ENCODE results near the gene NOTCH3. TPM values are rescaled to one million over a fixed set of nuclear protein-coding genes. Genes with fewer than 3 reads are reported as not detected.

NOTCH3 gene
- total RNA-seq, 1 donor from 2014 or later, result 58.0 TPM

DNA sequence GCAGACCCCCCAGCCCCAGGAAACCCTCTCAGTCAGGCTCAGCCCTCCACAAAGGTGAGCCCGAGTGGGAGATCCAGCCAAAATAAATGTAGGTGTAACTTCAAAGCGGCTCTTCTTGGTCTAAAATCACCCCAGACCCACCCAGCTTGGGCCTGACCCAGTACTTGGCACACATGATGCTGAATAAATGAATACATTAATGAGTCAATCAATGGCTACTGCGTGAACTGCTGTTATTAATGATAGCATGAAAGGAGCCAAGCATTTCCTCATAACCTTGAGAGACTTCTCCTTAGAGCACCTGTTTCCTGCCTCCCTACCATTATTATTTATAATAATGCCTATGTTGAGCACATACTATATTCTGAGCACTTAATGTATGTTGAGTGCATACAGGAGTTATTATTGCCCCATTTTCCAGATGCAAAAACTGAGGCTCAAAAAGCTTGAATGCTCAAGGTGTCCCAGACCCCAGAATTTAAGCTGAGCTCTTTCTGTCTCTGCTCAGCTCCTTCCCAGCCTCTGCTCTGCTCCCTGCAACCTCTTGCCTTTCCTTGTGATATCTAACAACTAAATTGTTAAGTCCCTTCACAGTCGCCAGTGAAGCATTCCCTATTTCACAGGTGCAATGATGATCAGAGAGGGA lies 4.3 kb downstream of the NOTCH3 start:
- DNase-seq (ENCODE audit: low spot score), result no peak

DNA sequence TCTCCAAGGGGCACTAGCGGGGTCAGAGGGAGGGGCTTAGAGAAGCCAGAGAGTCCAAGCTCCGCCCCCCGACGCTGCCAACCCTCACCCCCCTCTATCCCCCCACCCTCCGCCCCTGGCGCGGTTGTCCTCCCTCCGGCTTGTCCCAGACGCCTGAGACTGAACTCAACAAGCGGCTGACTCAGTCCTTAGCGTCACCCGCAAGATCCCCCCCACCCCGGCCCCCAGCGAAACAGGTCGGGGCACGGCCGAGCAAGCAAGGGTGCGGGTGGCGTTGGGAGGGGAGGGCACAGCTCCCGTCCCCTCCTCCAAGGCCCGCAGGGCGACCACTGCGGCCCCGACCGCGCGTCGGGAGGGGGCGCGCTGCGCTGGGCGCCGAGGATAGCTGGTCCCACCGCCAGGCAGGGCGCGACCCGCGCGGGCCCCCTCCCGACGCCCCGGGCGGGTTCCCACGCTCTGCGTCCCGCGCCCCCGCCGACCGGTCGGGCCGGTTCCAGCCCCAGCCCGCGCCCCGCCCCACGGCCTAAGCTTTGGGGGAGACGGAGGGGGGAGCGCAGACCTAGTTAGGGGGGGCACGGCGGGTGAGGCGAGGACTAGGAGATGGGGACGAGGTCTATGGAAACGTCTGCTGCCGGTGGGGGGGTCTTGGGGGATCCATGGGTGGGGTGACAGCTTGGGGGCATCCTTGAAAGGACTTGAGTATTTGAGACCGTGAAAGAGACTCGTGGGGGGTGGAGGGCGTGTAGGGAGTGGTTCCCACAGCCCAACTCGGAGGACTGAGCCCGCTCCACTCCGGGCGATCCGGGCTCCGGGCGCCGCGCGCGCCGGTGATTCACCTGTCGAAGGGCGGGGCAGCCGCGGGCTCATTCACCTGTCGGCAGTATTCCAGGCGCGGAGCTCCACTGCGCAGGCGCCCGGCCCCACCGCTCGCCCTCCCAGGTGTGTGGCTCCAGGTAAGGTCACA lies 5.1 kb downstream of the NOTCH3 start:
- peak; percentile 81 for DNase-seq (ENCODE audit: low spot score)

DNA sequence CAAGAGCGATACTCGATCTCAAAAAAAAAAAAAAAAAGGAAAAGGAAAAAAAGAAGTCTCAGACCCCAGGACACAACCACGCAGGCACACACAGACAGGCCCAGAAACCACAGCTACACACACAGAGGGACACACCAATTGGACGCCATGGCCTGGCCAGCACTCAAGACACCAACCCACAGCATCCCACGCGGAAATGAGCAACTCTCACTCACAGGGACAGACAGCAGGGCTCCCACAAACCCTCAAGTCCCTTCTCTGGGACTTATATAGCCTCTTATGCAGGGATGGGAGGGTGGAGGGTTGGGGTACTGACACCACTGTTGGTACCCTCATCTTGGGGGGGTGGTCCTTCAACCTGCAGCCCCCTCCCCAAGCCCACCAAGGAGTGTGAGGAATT lies 5.9 kb downstream of the NOTCH3 start:
- DNase-seq (ENCODE audit: low spot score), result no peak

DNA sequence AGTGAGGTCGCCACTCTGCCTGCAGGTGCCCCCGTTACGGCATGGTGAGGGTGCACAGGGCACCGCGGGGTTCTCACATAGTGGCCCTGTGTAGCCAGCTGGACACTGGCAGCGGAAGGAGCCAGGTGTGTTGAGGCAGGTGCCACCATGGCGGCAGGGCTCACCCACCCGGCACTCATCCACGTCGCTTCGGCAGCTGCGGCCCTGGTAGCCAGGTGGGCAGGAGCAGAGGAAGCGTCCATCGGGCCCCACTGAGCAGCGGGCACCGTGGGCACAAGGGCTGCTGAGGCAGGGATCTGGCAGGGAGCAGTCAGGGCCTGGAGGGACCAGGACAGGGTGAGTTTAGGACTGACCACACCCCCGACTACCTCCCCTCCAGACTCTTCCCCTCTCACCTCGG lies 8.8 kb downstream of the NOTCH3 start:
- DNase-seq (ENCODE audit: low spot score), result no peak

DNA sequence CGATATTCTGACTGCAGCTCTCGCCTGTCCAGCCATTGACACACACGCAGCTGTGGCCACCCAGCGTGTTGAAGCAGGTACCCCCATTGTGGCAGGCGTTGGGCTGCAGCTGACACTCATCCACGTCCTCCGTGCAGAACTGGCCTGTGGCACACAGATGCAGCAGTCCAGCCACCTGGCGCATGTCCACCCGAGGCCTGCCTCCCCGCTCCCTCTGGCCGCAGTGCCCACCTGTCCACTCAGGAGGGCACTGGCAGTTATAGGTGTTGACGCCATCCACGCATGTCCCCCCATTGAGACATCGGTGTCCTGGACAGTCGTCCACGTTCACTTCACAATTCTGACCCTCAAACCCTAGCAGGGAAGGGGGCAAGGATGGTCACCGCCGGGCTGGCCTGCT lies 9.3 kb downstream of the NOTCH3 start:
- no peak for DNase-seq (ENCODE audit: low spot score)

DNA sequence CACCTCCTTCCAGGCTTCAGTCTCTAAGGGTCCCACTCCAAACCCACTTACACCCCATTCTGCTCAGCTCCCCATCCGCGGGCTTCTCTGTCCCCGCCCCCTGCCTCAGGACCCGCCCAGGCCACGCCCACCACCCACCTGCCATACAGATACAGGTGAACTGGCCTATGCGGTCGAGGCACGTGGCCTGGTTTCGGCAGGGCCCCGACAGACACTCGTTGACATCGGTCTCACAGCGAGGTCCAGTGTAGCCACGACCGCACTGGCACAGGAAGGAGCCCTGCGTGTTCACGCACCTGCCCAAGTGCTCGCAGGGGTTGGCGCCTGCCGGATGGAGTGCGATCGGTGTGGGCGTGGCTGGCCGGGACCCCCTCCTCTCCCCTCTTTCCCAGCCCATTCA lies 11.9 kb downstream of the NOTCH3 start:
- DNase-seq (ENCODE audit: low spot score), result no peak

DNA sequence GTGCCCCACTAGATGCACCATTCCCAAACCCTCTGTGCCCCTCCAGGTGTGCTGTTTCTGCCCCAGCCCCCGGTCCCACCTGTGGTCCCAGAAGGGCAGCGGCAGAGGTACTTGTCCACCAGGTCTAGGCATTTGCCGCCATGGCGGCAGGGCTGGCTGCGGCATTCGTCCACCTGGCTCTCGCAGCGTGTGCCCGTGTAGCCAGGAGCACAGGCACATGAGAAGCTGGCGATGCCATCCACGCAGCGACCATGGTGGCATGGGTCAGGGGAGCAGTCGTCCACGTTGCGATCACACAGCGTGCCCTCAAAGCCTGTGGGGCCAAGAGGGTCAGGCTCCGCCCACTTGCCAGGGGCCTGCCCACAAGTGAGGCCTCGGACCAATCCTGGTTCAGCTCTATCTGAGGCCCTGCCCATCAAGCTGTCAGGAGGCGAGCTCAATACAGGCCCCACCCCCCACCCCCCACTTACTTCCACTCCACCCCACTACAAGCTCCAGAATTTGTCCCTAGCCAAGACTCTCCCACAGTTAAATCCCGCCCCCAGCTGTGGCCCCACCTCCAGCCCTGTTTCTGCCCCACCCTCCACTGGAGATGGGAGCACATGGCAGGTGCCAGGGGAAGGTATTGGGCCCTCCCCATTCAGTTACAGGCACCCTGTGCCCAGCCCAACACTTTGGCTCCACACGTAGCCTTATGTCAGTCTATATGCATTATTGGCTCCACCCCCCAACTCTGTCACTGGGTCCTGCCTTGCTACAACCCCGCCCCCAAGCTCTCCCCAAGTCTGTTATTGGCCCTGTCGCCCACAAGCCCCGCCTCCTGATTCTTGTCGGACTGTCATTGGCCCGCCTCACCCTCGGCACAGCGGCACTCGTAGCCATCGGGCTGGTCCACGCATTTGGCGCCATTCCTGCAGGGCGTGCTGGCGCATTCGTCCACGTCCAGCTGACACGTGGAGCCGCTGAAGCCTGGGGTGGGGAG lies 13.5 kb downstream of the NOTCH3 start:
- DNase-seq (ENCODE audit: low spot score), result no peak

DNA sequence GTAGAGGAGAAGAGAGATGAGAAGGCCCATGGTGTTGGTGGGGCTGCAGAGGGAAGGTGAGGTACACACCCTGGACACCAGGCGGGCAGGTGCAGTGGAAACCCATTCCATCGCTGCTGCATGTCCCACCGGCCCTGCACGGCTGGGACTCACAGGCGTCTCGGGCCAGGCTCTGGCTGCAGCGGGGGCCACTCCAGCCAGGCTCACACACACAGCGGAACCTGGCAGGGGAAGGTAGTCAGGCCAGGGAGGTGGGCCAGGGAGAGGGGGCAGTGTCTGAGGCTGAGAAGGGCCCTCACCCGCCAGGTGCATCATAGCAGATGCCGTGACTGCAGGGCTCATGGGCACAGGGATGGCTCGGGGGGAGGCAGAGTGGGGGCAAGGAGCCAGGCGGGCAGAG lies 15.6 kb downstream of the NOTCH3 start:
- no peak for DNase-seq (ENCODE audit: low spot score)

DNA sequence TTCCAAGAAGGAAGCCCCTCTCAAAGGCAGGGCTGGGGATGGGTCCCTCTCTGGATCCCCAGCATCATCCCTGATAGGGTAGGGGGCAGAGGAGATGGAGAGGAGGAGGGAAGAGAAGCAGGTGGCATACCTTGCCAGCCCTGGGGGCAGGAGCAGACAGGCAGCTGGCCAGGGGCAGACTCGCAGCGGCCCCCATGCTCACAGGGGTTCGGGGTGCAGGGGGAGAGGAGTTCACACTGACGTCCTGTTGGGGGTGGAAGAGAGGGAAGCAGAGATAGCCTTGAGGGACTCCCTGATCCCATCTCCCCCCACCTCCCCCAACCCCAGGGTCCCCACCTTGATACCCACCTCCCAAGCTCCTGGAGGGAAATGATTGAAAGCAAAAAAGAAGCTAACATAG lies 16.0 kb downstream of the NOTCH3 start:
- no peak for DNase-seq (ENCODE audit: low spot score)

DNA sequence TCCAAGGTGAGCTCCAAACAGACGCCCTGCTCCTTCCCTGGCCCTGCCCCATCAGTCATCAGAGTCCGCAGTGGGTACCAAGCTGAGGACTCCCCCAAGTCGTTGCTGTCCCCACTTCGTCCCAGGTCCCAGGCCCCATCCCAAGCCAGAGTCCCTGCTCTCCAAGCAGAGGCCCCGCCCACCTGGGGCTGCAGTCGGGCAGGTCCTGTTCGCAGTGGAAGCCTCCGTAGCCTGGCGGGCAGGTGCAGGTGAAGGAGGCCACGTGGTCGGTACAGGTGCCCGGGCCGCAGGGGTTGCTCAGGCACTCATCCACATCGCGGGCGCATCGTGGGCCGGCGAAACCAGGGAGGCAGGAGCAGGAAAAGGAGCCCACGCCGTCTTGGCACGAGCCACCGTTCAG lies 19.4 kb downstream of the NOTCH3 start:
- no peak for DNase-seq (ENCODE audit: low spot score)

DNA sequence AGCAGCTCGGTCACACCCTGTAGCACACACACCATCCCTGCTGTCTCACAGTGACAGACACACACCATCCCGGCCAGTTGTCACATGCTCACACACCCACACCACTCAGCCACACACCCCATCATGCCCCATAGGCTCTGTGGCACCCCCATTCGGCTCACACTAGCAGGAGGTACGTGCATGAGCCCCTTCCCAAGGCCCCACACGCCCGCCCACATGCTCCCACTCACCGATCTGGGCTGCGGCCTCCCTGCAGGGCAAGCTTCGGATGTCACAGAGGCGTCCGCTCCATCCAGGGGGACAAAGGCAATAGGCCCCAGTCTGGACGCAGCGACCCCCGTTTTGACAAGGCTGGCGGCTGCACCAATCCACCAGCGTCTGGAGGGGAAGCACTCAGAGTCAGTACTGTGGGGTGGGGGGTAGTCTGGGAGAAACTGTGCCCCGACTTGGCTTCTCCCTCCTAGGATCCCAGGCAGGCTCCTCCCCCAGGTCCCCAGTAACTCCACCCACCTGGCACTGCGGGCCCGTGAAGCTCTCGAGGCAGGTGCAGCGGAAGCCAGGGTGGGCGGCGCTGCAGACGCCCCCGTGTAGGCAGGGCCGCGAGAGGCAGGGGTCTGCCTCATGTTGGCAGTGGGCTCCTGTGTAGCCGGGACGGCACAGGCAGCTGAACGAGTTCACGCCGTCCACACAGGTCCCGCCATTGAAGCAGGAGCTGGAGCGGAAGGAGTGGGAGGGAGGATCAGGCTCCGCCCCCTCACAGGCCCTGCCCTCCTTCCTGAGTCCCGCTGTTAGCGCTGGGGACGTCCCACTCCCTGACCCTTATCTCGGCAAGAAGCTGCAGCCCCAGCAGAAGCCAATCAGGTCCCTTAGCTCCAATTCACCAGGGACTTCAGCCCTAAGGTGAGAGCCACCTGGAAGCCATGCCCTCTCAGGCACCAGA lies 20.1 kb downstream of the NOTCH3 start:
- no peak for DNase-seq (ENCODE audit: low spot score)

DNA sequence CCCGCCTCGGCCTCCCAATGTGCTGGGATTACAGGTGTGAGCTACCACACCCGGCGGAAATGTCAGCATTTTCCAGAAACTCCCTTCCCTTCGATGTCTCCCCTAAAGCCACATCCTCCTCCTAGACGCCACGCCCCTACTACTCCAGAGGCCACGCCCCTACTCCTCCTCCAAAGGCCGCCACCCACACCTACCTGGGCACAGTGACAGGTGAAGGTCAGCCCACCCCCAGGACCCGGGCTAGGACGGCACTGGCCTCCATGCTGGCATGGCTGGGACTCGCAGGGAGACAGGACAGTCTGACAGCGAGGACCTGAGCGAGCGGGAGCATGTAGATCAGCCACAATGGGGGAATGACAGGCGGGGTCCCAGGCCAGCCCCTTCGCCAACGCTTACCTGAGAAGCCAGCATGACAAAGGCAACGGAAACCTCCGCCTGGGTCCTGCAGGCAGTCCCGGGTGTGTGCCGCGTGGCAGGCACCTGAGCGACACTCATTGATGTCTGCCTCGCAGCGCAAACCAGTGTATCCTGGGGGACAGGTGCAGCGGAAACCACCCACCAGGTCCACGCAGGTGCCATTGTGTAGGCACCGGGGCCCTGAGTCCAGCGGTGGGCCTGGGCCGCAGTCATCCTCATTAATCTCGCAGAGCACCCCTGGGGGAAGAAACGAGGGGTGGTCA lies 22.0 kb downstream of the NOTCH3 start:
- no peak for DNase-seq (ENCODE audit: low spot score)

DNA sequence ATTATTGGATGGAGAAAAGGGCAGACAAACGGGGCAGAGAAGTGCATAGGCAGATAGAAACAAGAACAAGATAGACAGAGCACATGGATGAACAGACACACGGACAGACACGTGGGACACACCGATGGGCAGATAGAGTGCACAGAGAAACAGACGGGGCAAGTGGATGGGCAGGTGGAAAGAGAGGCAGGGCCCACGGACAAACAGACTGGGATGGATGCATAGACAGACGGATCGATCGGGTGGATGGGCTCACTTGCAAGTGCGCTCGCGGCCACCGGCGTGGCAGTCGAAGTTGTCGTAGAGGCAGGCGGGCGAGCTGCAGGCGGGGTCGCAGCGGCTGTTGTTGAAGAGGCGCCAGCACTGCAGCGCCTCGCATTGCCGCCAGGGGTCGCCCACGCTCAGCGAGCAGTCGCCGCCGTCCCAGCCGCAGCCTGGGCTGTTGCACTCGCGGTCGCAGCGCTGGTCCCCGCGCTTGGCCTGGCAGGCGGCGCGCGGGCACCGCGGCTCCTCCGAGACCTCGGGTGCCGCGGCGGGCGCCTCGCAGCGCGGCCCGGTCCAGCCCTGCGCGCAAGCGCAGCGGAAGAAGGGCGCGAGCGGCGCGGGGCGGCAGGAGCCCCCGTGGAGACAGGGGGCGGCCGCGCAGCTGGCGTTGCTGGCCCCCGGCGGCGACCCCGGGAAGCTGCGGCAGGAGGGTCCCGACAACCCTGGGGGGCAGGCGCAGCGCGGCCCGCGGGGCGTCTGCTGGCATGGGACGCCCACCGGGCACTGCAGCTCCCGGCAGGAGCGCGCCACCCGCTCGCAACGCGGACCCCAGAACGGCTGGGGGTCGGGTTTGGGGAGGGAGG lies 23.3 kb downstream of the NOTCH3 start:
- peak; percentile 68 for DNase-seq (ENCODE audit: low spot score)

DNA sequence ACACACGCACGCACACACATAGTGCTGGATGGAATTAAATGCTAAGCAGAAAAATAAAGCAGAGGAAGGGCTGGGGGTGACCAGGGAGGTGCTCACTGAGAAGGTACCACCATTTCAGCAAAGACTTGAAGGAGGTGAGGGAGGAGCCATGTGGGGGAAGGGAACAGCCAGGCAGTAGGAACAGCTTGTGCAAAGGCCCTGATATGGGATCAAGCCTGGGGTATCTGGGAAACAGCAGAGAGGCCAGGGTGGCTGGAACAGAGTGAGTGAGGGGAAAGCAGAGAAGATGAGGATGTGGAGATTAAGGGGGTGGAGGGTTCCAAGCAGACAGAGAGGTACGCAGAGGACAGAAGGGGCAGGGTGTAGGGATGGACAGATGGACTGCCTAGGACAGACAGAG lies 25.2 kb downstream of the NOTCH3 start:
- DNase-seq (ENCODE audit: low spot score), result no peak

DNA sequence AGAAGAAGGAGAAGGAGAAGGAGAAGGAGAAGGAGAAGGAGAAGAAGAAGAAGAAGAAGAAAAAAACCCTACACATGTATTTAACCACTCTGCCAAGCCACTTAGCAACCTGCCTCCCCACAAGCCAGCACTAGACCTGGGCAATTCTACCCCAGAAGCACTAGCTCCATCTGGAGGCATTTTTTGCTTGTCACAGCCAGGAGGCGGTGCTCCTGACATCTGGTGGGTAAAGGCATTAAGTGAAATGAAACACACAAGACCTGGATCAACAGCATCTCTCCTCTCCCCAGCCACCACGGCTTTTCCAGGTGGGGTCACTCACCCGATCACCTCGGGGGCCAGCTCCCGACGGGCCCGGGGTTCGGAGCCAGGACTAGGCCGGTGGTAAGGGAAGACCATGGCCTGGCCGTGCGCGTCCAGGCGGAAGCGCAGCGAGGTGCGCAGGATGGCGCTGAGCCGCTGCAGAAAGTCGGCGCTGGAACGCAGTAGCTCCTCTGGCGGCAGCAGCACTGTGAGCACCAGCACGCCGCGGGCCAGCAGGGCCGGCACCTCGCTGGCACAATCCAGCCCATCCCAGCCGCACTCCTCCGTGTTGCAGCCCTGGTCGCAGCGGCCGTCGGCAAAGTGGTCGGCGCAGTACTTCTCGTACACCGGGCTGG lies 26.9 kb downstream of the NOTCH3 start:
- no peak for DNase-seq (ENCODE audit: low spot score)

DNA sequence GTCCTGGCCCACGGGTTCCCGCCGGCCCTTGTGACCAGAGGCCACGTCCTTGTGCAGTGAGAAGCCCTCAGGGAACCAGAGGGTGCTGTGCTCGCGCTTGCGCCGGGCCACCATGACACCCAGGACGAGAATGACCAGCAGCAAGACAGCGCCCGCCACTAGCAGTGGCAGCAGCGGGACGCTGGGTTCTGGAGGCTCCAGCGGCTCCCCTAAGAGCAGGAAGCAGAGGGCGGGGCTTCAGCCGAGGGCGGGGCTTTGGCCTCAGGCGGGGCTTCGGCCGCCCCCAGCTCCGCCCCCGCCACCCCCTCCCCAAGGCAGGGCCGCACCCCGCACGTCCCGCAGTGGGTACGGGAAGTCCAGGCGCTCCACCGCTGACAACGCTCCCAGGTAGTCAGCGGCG lies 30.4 kb downstream of the NOTCH3 start:
- no peak for DNase-seq (ENCODE audit: low spot score)

DNA sequence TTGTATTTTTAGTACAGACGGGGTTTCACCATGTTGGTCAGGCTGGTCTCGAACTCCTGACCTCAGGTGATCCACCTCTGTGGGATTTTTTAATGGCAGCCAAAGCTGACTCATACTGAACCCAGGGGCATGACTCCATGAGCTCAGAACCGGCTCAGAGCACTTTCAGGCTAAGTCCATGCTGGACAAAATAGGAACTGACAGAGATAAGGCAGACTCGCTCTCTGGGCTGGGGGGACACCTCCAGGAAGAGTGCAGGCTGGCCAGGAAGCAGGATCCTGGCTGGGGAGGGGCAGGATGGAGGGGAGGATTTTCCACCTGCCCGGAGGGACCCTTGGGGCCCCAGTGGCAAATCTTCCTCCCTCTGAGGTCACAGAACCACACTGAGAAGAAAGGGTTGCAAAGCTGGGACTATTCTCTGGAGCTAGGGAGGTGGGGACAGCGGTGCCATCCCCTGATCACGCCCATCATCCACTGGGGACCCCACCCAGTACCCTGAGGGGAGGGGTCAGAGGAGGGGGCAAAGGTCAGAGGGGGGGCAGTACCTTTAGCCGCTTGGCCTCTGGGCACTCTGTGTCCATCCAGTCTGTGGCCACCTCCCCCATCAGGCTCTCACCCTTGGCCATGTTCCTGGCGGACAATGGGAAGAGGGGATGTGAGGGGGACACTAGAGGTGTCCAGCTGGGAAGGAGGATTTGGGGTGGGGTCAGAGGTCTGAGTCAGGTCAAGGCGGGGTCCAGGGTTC lies 31.1 kb downstream of the NOTCH3 start:
- DNase-seq (ENCODE audit: low spot score), result no peak

DNA sequence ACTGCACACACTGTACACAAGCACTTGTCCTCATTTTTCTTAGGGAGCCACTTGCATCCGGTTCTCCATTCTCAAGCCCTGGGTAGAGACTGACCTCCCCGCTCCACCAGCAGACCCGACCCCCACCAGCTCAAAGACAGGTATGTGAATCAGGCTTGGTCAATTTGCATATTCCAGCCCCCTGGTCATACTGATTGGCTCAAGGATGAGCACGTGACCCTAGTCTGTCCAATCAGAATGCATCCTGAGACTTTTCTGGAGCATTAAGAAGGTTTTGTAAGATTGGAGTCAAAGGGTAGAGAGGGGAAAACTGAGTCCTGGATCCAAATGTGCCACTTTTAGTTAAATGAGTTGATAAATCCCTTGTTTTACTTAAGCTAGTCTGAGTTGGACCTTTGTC lies 34.1 kb downstream of the NOTCH3 start:
- no peak for DNase-seq (ENCODE audit: low spot score)

Data from umbilical cord (tissue), 2 donors.